K562 (cell line): ENCODE measurements around the gene TDRKH. TPM values are rescaled to one million over a fixed set of nuclear protein-coding genes. Genes with fewer than 3 reads are reported as not detected.

Source experiments
- AFF1 ChIP-seq, 2 experiments: fragments of 450-650 bp; IDR thresholded peaks; 2 replicates each; pipeline ENCODE4 v1.6.1; 2018; ENCODE audit warnings: mild to moderate bottlenecking in 2 of 2, low read depth in 1 of 2; ENCODE audit not compliant: partially characterized antibody in 2 of 2
- BCL6 ChIP-seq: fragments of 250-450 bp; sonication (Bioruptor Pico); IDR thresholded peaks from 2 replicates; pipeline ENCODE4 v1.4.0; 2020
- BCOR ChIP-seq: fragments of 450-650 bp; IDR thresholded peaks from 2 replicates; pipeline ENCODE4 v1.6.1; 2016
- CEBPZ ChIP-seq: fragments of 150-350 bp; IDR thresholded peaks from 2 replicates; pipeline ENCODE4 v1.6.1; 2014; ENCODE audit warnings: low read depth, mild to moderate bottlenecking, low read length, borderline replicate concordance
- ELF4 ChIP-seq: fragments of 450-650 bp; formaldehyde crosslinking; IDR thresholded peaks from 2 replicates; pipeline ENCODE4 v1.4.0; 2022; ENCODE audit warnings: missing genetic modification characterization
- EP300 ChIP-seq: IDR thresholded peaks from 2 replicates; pipeline ENCODE4 v1.6.1; 2012; ENCODE audit warnings: low read length, improper control_type of control experiment
- HDAC3 ChIP-seq: fragments of 450-650 bp; IDR thresholded peaks from 2 replicates; pipeline ENCODE4 v1.6.1; 2018; ENCODE audit warnings: borderline replicate concordance, mild to moderate bottlenecking, moderate library complexity; ENCODE audit not compliant: partially characterized antibody
- NEUROD1 ChIP-seq: fragments of 150-350 bp; IDR thresholded peaks from 2 replicates; pipeline ENCODE4 v1.6.1; 2014; ENCODE audit warnings: borderline replicate concordance, low read length, low read depth; ENCODE audit not compliant: partially characterized antibody
- NKRF ChIP-seq: fragments of 450-650 bp; IDR thresholded peaks from 2 replicates; pipeline ENCODE4 v1.6.1; 2016; ENCODE audit warnings: borderline replicate concordance
- PHF21A ChIP-seq: fragments of 450-650 bp; IDR thresholded peaks from 2 replicates; pipeline ENCODE4 v1.6.1; 2017; ENCODE audit warnings: low read depth, borderline replicate concordance
- RAD21 ChIP-seq, 2 experiments: fragments of 250-450 bp in 1 of 2; fragments of 450-650 bp in 1 of 2; sonication (Bioruptor Pico) in 1 of 2; formaldehyde crosslinking in 1 of 2; IDR thresholded peaks in 1 of 2; conservative IDR thresholded peaks in 1 of 2; 2 replicates each; pipeline versions ENCODE4 v1.4.0 to v1.8.0; 2020 to 2022; ENCODE audit warnings: mild to moderate bottlenecking in 2 of 2, moderate library complexity in 1 of 2
- RBM34 ChIP-seq: fragments of 200-400 bp; formaldehyde crosslinking; IDR thresholded peaks from 2 replicates; pipeline ENCODE4 v1.6.1; 2018; ENCODE audit warnings: low read length, borderline replicate concordance; ENCODE audit not compliant: insufficient read depth
- SMAD3 ChIP-seq: fragments of 450-650 bp; formaldehyde crosslinking; conservative IDR thresholded peaks from 2 replicates; pipeline ENCODE4 v1.4.0; 2020; ENCODE audit warnings: mild to moderate bottlenecking
- SRSF7 ChIP-seq: fragments of 200-400 bp; formaldehyde crosslinking; optimal IDR thresholded peaks from 2 replicates; pipeline ENCODE3; 2017; ENCODE audit warnings: mild to moderate bottlenecking, low read depth, low read length
- TCF15 ChIP-seq: fragments of 250-450 bp; sonication (Bioruptor Pico); IDR thresholded peaks from 2 replicates; pipeline ENCODE4 v1.8.0; 2022; ENCODE audit warnings: moderate library complexity, mild to moderate bottlenecking, inconsistent platforms
- U2AF1 ChIP-seq: fragments of 200-400 bp; formaldehyde crosslinking; optimal IDR thresholded peaks from 2 replicates; pipeline ENCODE3; 2017; ENCODE audit warnings: mild to moderate bottlenecking, low read depth, low read length, moderate library complexity
- ZFP36 ChIP-seq: fragments of 150-350 bp; IDR thresholded peaks from 2 replicates; pipeline ENCODE4 v1.6.1; 2018; ENCODE audit warnings: low read length, low read depth; ENCODE audit not compliant: partially characterized antibody
- polyA plus RNA-seq, 8 experiments: library from polyadenylated mRNA; depleted of rRNA in 4 of 8; stranded (reverse) in 5 of 8; unstranded in 3 of 8; fragments of >200 nt; fragmentation: Nextera tagmentation in 2 of 8; fragmentation: Illumina TruSeq in 1 of 8; extraction: Ambion mirVana in 2 of 8; extraction: Trizol in 1 of 8; gene quantifications; 2 replicates each; pipeline versions ENCODE4 v1.2.1 to v1.2.3, GENCODE V29; 2011 to 2014; ENCODE audit warnings: inconsistent platforms in 1 of 8, missing spikeins in 1 of 8
- total RNA-seq, 7 experiments: library from RNA; depleted of rRNA in 6 of 7; stranded (reverse); fragments of >200 nt in 6 of 7; fragmentation: Illumina TruSeq in 2 of 7; extraction: Trizol in 2 of 7; gene quantifications; 2 replicates each; pipeline versions ENCODE4 v1.2.1 to v1.2.3, GENCODE V29; 2011 to 2021; ENCODE audit warnings: low replicate concordance in 1 of 7

TDRKH gene
- total and polyA plus RNA-seq, 9 of the 15 experiments (the other 6 are each of a cell fraction or from before 2014, with no cell fraction given) = 4.3 to 21.3 (median 8.4) TPM

- TF ChIP-seq U2AF1 (peak; percentile 71), TCF15 (no peak), ELF4 (CRISPR knock-in tag) (peak; percentile 37; the same call in 1 of the 2 replicates), RAD21 (CRISPR knock-in tag; conservative IDR thresholded peaks at IDR 0.05 in 1 of 2, IDR thresholded peaks at IDR 0.05 in 1 of 2) (peak; percentile 5 to 52; a peak in 2 of 4 replicates), RBM34 (no peak), SMAD3 (CRISPR knock-in tag) (no peak), SRSF7 (no peak), NEUROD1 (peak; percentile 96), CEBPZ (peak; percentile 89), HDAC3 (no peak), EP300 (no peak), ZFP36 (no peak), BCOR (peak; percentile 80), PHF21A (peak; percentile 100), AFF1 (IDR thresholded peaks at IDR 0.05; ENCODE audit: low read depth in 1 of 2, partially characterized antibody in 2 of 2) (no peak), NKRF (peak; percentile 57; the same call in 1 of the 2 replicates), BCL6 (CRISPR knock-in tag) (no peak)
Observed at GRCh38 chr1:151790071-151790939, at the start of gene TDRKH (continued).
